ENCODE data around the gene GPRIN3.

DNA sequence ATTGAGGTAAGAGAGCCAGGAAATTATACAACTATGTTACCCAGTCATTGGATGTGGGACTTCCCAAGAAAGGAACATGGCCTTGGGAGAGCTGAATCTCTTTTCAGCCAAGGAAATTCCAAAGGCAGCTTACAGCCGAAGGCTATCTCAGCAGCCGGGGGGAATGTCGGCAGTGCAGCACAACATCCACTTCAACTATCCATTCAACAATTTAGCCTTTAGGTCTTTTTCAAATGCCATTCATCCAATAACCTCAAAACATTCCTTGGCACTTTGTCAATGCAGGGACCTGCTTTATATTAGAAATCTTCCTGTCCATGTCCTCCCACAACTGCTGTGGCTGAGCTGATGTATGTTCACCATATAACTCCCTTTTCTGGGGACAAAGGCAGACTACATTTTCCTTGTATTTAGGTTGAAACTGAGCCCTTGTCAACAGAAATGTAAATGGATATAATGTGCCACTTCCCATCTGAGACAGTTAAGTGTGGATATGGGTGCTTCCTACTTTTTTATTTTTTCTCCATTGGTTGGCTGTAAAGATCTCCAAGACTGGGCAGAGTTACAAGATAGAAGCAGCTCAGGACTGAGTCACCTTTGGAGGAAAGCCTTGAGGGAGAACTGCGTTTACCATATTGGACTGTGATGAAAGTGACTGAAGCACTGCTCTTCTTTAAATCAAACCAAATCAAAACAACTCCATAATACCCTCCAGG, 94.8 kb downstream of the GPRIN3 start:
- TF ChIP-seq, protein P1, sequence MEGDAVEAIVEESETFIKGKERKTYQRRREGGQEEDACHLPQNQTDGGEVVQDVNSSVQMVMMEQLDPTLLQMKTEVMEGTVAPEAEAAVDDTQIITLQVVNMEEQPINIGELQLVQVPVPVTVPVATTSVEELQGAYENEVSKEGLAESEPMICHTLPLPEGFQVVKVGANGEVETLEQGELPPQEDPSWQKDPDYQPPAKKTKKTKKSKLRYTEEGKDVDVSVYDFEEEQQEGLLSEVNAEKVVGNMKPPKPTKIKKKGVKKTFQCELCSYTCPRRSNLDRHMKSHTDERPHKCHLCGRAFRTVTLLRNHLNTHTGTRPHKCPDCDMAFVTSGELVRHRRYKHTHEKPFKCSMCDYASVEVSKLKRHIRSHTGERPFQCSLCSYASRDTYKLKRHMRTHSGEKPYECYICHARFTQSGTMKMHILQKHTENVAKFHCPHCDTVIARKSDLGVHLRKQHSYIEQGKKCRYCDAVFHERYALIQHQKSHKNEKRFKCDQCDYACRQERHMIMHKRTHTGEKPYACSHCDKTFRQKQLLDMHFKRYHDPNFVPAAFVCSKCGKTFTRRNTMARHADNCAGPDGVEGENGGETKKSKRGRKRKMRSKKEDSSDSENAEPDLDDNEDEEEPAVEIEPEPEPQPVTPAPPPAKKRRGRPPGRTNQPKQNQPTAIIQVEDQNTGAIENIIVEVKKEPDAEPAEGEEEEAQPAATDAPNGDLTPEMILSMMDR (IDR thresholded peaks at IDR 0.05), result no peak
- TF ChIP-seq ZFX (IDR thresholded peaks at IDR 0.05; ENCODE audit: borderline replicate concordance), result no peak

All from 22Rv1 (cell line).